DMS114 treated with DMSO at 0.1 percent for 48 hours (cell line): ENCODE data around the gene RGS7.
"Not testable (repeated sequence)": the region's sequence is repeated elsewhere in the genome, so short reads cannot be mapped to it uniquely, and the experiment has no call there.

Source experiments
- DNase-seq: peaks from one replicate; lab custom pipeline; 2025; ENCODE audit not compliant: unreplicated experiment; lab: John Stamatoyannopoulos, UW

RGS7 gene

GRCh38 chr1:240935920-240936319, 421.1 kb downstream of the RGS7 start:
- no peak for DNase-seq

- no peak for DNase-seq
Measured at GRCh38 chr1:240931031-240931430, 426.0 kb downstream of the RGS7 start.

DNA sequence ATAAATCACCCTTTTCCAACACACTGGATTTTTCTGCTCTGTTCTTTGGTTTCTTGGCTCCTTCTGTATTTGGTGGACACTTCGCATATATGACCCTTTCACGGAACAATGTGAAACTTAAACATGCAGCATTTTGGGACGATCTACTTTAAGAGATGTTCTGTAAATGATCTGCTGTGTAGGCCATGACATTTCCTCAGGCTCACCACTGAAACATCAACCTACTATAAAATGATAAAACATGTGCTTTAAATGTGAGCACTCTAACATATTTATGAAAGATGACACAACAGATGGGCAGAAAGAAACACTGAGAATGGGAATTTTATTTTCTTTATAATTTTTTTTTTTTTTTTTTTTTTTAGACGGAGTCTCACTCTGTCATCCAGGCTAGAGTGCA, 428.7 kb downstream of the RGS7 start:
- DNase-seq = no peak

DNA sequence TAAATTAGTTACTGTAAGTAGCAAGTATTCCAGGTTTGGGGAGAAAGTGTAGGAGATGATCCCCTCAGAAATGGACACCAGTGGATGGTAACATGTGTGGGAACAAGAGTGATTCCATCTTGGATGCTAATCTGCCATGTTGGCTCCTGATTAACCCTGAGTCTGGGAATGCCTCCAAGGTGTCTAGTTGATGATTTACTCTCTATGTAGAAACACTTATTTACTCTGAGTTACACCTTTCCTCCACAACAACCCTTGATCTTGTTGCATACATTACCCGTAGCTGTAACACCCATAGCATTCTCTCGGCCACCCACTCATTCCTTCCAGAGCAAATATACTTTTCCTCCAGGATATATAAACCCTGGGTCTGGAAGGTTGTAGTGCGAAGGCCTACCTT, 429.2 kb downstream of the RGS7 start:
- no peak for DNase-seq

- DNase-seq = no peak
Measured at GRCh38 chr1:240925273-240925672, 431.7 kb downstream of the RGS7 start.

- DNase-seq = no peak
Measured at GRCh38 chr1:240917976-240918375, 439.0 kb downstream of the RGS7 start.

DNA sequence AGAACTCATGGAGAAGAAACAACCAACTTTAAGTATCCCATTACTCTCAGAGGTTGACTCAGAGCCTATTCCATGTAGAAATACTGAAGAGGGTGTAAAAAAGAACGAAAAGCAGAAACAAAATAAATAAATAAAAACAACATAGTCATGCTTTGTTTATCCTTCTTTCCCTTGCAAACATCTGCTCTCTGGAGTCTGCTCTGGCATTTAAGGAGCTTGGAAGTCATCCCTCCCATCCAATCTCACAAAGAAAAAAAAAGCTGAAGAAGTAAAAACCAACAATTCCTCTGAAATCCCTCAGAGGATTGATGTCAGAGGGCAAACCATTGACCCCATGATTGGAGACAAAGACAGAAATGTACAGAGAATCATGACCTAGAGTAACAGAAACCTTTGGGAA, 442.5 kb downstream of the RGS7 start:
- DNase-seq = no peak

- DNase-seq = no peak
Measured at GRCh38 chr1:240912821-240913220, 444.2 kb downstream of the RGS7 start.

GRCh38 chr1:240909701-240910457, 447.1 kb downstream of the RGS7 start:
- DNase-seq = no peak

DNA sequence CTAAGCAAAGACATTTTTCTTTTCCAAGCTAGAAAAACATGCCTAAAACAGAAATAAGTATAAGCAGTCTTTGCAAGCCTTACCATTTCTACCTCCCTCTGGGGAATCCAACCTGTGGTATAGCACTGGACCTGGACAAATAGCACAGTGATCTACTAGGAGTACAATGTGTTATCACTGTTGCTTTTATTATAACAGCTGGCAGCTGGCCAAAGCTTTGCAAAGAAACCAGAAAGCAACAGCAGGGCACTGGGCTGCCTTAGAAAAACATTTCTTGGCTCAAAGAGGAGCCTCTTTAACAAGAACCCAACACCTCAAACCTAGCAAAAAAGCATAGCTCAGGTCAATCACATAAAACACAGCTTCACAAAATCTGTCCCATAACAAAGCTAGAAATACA, 450.5 kb downstream of the RGS7 start:
- DNase-seq = no peak

GRCh38 chr1:240905225-240905765, 451.7 kb downstream of the RGS7 start:
- no peak for DNase-seq

GRCh38 chr1:240895424-240895823, 461.6 kb downstream of the RGS7 start:
- not testable (repeated sequence) for DNase-seq

DNA sequence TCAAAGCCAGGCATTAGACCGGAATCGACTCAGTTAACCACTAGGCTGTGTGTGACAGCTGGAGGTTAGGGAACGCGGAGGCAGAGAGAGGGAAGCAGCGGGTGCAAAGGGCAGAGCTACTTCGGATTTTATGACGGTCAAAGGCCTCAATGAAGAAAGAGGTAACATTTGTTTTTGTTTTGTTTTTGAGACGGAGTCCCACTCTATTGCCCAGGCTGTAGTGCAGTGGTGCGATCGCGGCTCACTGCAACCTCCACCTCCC, 468.3 kb downstream of the RGS7 start:
- no peak for DNase-seq

- DNase-seq = no peak
Measured at GRCh38 chr1:240888039-240888786, 468.8 kb downstream of the RGS7 start.

GRCh38 chr1:240883490-240883889, 473.5 kb downstream of the RGS7 start:
- DNase-seq = no peak

DNA sequence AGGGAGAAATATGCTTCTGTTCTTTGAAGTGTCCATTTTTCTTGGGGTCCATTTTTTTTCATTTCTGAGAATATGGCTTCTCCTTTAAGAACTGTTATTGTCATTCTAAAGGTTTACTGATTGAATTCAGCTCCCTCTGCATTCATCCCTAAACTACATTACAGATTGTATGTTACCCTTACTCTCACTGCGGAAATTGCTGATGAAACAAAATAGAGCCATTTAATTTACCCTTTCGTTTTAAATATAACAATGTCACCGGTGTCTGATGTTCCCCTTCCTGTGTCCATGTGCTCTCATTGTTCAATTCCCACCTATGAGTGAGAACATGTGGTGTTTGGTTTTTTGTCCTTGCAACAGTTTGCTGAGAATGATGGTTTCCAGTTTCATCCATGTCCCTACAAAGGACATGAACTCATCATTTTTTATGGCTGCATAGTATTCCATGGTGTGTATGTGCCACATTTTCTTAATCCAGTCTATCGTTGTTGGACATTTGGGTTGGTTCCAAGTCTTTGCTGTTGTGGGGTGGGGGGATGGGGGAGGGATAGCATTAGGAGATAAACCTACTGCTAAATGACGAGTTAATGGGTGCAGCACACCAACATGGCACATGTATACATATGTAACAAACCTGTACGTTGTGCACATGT, 474.2 kb downstream of the RGS7 start:
- not testable (repeated sequence) for DNase-seq

DNA sequence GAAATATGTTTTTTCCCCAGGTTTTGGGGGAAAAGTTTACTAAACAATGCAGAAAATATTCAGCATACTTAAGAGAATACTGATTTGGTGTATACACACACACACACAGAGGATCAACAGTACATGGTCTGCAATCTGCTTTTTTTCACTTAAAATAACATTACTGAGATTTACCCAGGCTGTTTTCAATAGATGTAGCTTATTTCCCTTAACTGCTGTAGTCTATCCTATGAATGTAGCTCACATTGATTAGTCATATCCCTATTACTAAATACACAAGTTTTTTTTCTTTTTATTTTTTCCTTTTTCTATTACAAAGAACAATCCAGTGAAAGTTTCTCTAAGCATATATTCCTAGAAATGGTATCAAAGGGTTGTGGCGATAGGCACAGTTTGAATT, 478.4 kb downstream of the RGS7 start:
- no peak for DNase-seq

GRCh38 chr1:240877605-240878004, 479.4 kb downstream of the RGS7 start:
- DNase-seq = no peak

- DNase-seq = no peak
Measured at GRCh38 chr1:240876071-240876470, 480.9 kb downstream of the RGS7 start.

DNA sequence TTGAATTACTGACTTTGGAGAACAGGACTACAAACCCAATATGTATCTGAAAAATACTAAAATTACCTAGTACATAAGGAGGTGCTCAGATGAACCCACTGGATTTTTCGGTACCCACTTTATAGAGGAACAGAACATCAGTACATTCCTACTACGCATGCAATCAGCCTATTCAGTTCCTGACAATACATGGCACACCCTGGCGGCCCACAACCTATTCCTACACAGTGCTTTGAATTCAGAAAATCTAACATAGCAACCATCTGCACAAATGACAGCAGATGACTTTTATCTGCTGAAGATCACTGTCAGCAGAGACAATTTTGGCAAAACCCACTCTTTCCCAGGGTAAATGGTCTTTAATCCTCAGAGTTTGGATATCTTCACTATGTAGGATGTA, 487.9 kb downstream of the RGS7 start:
- DNase-seq = no peak

GRCh38 chr1:240866724-240867123, 490.3 kb downstream of the RGS7 start:
- no peak for DNase-seq

- no peak for DNase-seq
Measured at GRCh38 chr1:240860023-240860422, 497.0 kb downstream of the RGS7 start.
